GM23248 (cell line): ENCODE measurements around the gene NPIPB2. TPM values are rescaled to one million over a fixed set of nuclear protein-coding genes. Genes with fewer than 3 reads are reported as not detected.

Source experiments
- DNase-seq: peaks from one replicate; pipeline ENCODE4 v3.0.0-alpha.2; 2015
- H2AFZ ChIP-seq: fragments of 200-600 bp; sonication (generic); 2 replicates; pipeline ENCODE4 v1.6.1; 2016; ENCODE audit warnings: antibody characterized with exemption
- H3F3A ChIP-seq: fragments of 200-600 bp; sonication (generic); 2 replicates; pipeline ENCODE4 v1.6.1; 2016; ENCODE audit warnings: mild to moderate bottlenecking, antibody characterized with exemption, mixed run types; ENCODE audit not compliant: insufficient read depth
- H3K27ac ChIP-seq: fragments of 200-600 bp; sonication (generic); 2 replicates; pipeline ENCODE4 v1.5.1; 2016; ENCODE audit warnings: mild to moderate bottlenecking
- H3K27me3 ChIP-seq: fragments of 200-600 bp; sonication (generic); replicated peaks from 2 replicates; pipeline ENCODE4 v1.6.1; 2016; ENCODE audit warnings: mild to moderate bottlenecking; ENCODE audit not compliant: insufficient read depth
- H3K36me3 ChIP-seq: fragments of 200-600 bp; sonication (generic); 2 replicates; pipeline ENCODE4 v1.6.1; 2016; ENCODE audit warnings: low read depth, mild to moderate bottlenecking
- H3K4me1 ChIP-seq: fragments of 200-600 bp; sonication (generic); 2 replicates; pipeline ENCODE4 v1.6.1; 2016; ENCODE audit warnings: mild to moderate bottlenecking; ENCODE audit not compliant: insufficient read depth
- H3K4me2 ChIP-seq: fragments of 200-600 bp; sonication (generic); one replicate; pipeline ENCODE4 v1.6.1; 2016; ENCODE audit warnings: mild to moderate bottlenecking; ENCODE audit not compliant: unreplicated experiment
- H3K4me3 ChIP-seq: fragments of 200-600 bp; sonication (generic); 2 replicates; pipeline ENCODE4 v1.5.1; 2016; ENCODE audit warnings: mild to moderate bottlenecking
- H3K79me2 ChIP-seq: fragments of 200-600 bp; sonication (generic); 2 replicates; pipeline ENCODE4 v1.6.1; 2016; ENCODE audit warnings: mild to moderate bottlenecking; ENCODE audit not compliant: insufficient read depth
- H3K9ac ChIP-seq: fragments of 200-600 bp; sonication (generic); 2 replicates; pipeline ENCODE4 v1.6.1; 2016; ENCODE audit warnings: mild to moderate bottlenecking
- H3K9me2 ChIP-seq: fragments of 200-600 bp; sonication (generic); 2 replicates; pipeline ENCODE4 v1.6.1; 2016; ENCODE audit warnings: mixed run types, mild to moderate bottlenecking, moderate library complexity; ENCODE audit not compliant: insufficient read depth
- H3K9me3 ChIP-seq: fragments of 200-600 bp; sonication (generic); one replicate; pipeline ENCODE4 v1.6.1; 2017; ENCODE audit warnings: low read depth
- H4K20me1 ChIP-seq: fragments of 200-600 bp; sonication (generic); 2 replicates; pipeline ENCODE4 v1.6.0; 2016; ENCODE audit not compliant: insufficient read depth
- EZH2 ChIP-seq: fragments of 200-600 bp; sonication (generic); IDR thresholded peaks from 2 replicates; pipeline ENCODE4 v1.6.1; 2018; ENCODE audit warnings: antibody characterized with exemption, mild to moderate bottlenecking; ENCODE audit not compliant: insufficient read depth, poor library complexity, severe bottlenecking
- EZH2phosphoT487 ChIP-seq: fragments of 200-600 bp; sonication (generic); IDR thresholded peaks from 2 replicates; pipeline ENCODE4 v1.6.1; 2018; ENCODE audit warnings: antibody characterized with exemption, moderate library complexity, mild to moderate bottlenecking, low read depth; ENCODE audit not compliant: insufficient read depth
- WGBS, 2 experiments: methylation state at CpG; one replicate each; pipeline ENCODE4 v1.1.6; 2015 to 2017; ENCODE audit warnings: low lambda C conversion rate in 2 of 2, low coverage in 1 of 2; ENCODE audit errors: missing lambda C conversion rate in 2 of 2; 5-methylcytosine and 5-hydroxymethylcytosine counted together
- in situ Hi-C: fragments of 300-500 bp; cut with MboI; formaldehyde crosslinking; loops from 2 replicates; pipeline ENCODE4 v1.15.0; 2020
- polyA plus RNA-seq: library from polyadenylated mRNA; unstranded; fragments of >200 nt; fragmentation: Nextera tagmentation; extraction: Ambion mirVana; gene quantifications from 2 replicates; pipeline ENCODE4 v1.2.1, GENCODE V29; 2016
- total RNA-seq: library from RNA; depleted of rRNA; stranded (reverse); fragments of >200 nt; shearing (Covaris generic); gene quantifications from 2 replicates; pipeline ENCODE4 v1.2.3, GENCODE V29; 2014

The NPIPB2 gene
- total and polyA plus RNA-seq, 2 experiments from 2014 or later = 0.65 to 2.0 TPM

- Histone ChIP-seq H3K9me2 (no peaks in the 10 kb centered on the region), H3K27ac (no peak overlapping the region), H2AFZ (no peak overlapping the region), H3K4me3 (no peak overlapping the region), H3K36me3 (no peaks in the 10 kb centered on the region), H3K9ac (no peak overlapping the region), H3F3A (peaks cover 7% of the 10 kb centered on the region), H3K9me3 (no peaks in the 10 kb centered on the region), H3K4me1 (0 out of 2 replicates have a peak, but pooled peaks cover 6% of the 10 kb centered on the region), H3K4me2 (no peak overlapping the region), H3K27me3 (no peaks in the 10 kb centered on the region), H3K79me2 (no peaks in the 10 kb centered on the region), H4K20me1 (no peaks in the 10 kb centered on the region)
- WGBS, 2 experiments = 74 to 82% methylated on average over 3 of the region's 3 CpGs
- TF ChIP-seq EZH2phosphoT487 (no peak), EZH2 (no peak)
- in situ Hi-C loops = no loop called here
- DNase-seq = no peak
Observed at GRCh38 chr16:11968577-11968976, 26.7 kb upstream of the NPIPB2 start.

- Histone ChIP-seq H3K4me3 (no peak overlapping the region), H3F3A (peaks cover 7% of the 10 kb centered on the region), H3K27me3 (no peaks in the 10 kb centered on the region), H2AFZ (no peak overlapping the region), H3K9me2 (no peaks in the 10 kb centered on the region), H3K79me2 (no peaks in the 10 kb centered on the region), H3K4me2 (no peak overlapping the region), H3K9ac (no peak overlapping the region), H3K27ac (no peak overlapping the region), H4K20me1 (no peaks in the 10 kb centered on the region), H3K9me3 (no peaks in the 10 kb centered on the region), H3K36me3 (no peaks in the 10 kb centered on the region), H3K4me1 (0 out of 2 replicates have a peak, but pooled peaks cover 6% of the 10 kb centered on the region)
- in situ Hi-C loops = no loop called here
- WGBS, 2 experiments = 63% methylated on average over 17 of the region's 17 CpGs
- no peak for TF ChIP-seq EZH2
- TF ChIP-seq EZH2phosphoT487 = no peak
- DNase-seq = no peak
Observed at GRCh38 chr16:11967195-11967911, 25.5 kb upstream of the NPIPB2 start.

GRCh38 chr16:11966173-11966572 lies 24.3 kb upstream of the NPIPB2 start:
- in situ Hi-C loops = no loop called here
- WGBS, 2 experiments = 92 to 95% methylated on average over 7 of the region's 7 CpGs
- Histone ChIP-seq H3K9me3 (no peaks in the 10 kb centered on the region), H4K20me1 (no peaks in the 10 kb centered on the region), H2AFZ (no peak overlapping the region), H3K27me3 (no peaks in the 10 kb centered on the region), H3F3A (peaks cover 7% of the 10 kb centered on the region), H3K4me1 (0 out of 2 replicates have a peak, but pooled peaks cover 6% of the 10 kb centered on the region), H3K36me3 (no peaks in the 10 kb centered on the region), H3K9me2 (no peaks in the 10 kb centered on the region), H3K9ac (no peak overlapping the region), H3K27ac (no peak overlapping the region), H3K79me2 (no peaks in the 10 kb centered on the region), H3K4me3 (no peak overlapping the region), H3K4me2 (no peak overlapping the region)
- no peak for DNase-seq
- TF ChIP-seq EZH2phosphoT487 = no peak
- TF ChIP-seq EZH2 = no peak

GRCh38 chr16:11964761-11965551 lies 23.1 kb upstream of the NPIPB2 start, which contains the start of gene TNFRSF17:
Gene TNFRSF17, plus strand, starts transcription at chr16:11965210. Its CDS starts 115 bp downstream, at chr16:11965325.
- in situ Hi-C loops = no loop called here
- no peak within 1 kb of the TSS for H3K27ac ChIP-seq

More at GRCh38 chr16:11964761-11965551, 23.1 kb upstream of the NPIPB2 start, which contains the start of gene TNFRSF17:
- H3K4me1 ChIP-seq = 0 out of 2 replicates have a peak, but pooled peaks cover 6% of the 10 kb centered on the region
- no peaks in the 10 kb centered on the region for H3K79me2 ChIP-seq
- peak within 1 kb of the TSS; percentile 62 for H2AFZ ChIP-seq
- H3F3A ChIP-seq = peaks cover 7% of the 10 kb centered on the region
- H3K4me2 ChIP-seq = peak within 1 kb of the TSS; percentile 42
- no peaks in the 10 kb centered on the region for H3K9me2 ChIP-seq
- no peaks in the 10 kb centered on the region for H3K27me3 ChIP-seq
- 33% methylated on average over 9 of the region's 9 CpGs for WGBS, 2 experiments
- no peaks in the 10 kb centered on the region for H4K20me1 ChIP-seq
- peak within 1 kb of the TSS; percentile 22; the same call in 1 of the 2 replicates for H3K4me3 ChIP-seq
- no peaks in the 10 kb centered on the region for H3K9me3 ChIP-seq
- peak; percentile 38 for DNase-seq
- no peaks in the 10 kb centered on the region for H3K36me3 ChIP-seq
- TF ChIP-seq EZH2 (no peak), EZH2phosphoT487 (no peak)
- H3K9ac ChIP-seq = 0 out of 2 replicates have a peak within 1 kb of the TSS, but pooled peaks have one; percentile 0
